Measurements from ENCODE around the gene SREBF1. TPM values are rescaled to one million over a fixed set of nuclear protein-coding genes. Genes with fewer than 3 reads are reported as not detected.
A peak's percentile ranks its signal among the peaks of the same experiment; 100 is the strongest.

The SREBF1 gene
- total RNA-seq, 1 experiment from 2014 or later: 298 TPM

GRCh38 chr17:17816831-17817551 lies 19.8 kb downstream of the SREBF1 start:
- no peaks in the 10 kb centered on the region for H3K9me2 ChIP-seq (ENCODE audit: insufficient read depth)
- H3K9me3 ChIP-seq (ENCODE audit: control insufficient read depth in 1 of 2, insufficient read depth in 1 of 2, low read depth in 1 of 2, low read length in 2 of 2): no peaks in the 10 kb centered on the region
- no peak overlapping the region for H2AFZ ChIP-seq (ENCODE audit: low read depth, low read length, poor library complexity, severe bottlenecking)
- ChIA-PET RAD21 (ENCODE audit: low non-redundant PET in 1 of 2, low total read pairs in 2 of 2, uncharacterized antibody in 2 of 2, unreplicated experiment in 2 of 2) (no interaction called here), CTCF (no interaction called here), POLR2A (no interaction called here)
- no peak for TF ChIP-seq POLR2AphosphoS5 (IDR thresholded peaks at IDR 0.05; ENCODE audit: low read depth, low read length)
- TF ChIP-seq, protein P1, sequence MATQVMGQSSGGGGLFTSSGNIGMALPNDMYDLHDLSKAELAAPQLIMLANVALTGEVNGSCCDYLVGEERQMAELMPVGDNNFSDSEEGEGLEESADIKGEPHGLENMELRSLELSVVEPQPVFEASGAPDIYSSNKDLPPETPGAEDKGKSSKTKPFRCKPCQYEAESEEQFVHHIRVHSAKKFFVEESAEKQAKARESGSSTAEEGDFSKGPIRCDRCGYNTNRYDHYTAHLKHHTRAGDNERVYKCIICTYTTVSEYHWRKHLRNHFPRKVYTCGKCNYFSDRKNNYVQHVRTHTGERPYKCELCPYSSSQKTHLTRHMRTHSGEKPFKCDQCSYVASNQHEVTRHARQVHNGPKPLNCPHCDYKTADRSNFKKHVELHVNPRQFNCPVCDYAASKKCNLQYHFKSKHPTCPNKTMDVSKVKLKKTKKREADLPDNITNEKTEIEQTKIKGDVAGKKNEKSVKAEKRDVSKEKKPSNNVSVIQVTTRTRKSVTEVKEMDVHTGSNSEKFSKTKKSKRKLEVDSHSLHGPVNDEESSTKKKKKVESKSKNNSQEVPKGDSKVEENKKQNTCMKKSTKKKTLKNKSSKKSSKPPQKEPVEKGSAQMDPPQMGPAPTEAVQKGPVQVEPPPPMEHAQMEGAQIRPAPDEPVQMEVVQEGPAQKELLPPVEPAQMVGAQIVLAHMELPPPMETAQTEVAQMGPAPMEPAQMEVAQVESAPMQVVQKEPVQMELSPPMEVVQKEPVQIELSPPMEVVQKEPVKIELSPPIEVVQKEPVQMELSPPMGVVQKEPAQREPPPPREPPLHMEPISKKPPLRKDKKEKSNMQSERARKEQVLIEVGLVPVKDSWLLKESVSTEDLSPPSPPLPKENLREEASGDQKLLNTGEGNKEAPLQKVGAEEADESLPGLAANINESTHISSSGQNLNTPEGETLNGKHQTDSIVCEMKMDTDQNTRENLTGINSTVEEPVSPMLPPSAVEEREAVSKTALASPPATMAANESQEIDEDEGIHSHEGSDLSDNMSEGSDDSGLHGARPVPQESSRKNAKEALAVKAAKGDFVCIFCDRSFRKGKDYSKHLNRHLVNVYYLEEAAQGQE (IDR thresholded peaks at IDR 0.05; ENCODE audit: low read depth): no peak
- no peak for TF ChIP-seq SP1 (IDR thresholded peaks at IDR 0.05; ENCODE audit: low read depth)
- TF ChIP-seq, protein P2, sequence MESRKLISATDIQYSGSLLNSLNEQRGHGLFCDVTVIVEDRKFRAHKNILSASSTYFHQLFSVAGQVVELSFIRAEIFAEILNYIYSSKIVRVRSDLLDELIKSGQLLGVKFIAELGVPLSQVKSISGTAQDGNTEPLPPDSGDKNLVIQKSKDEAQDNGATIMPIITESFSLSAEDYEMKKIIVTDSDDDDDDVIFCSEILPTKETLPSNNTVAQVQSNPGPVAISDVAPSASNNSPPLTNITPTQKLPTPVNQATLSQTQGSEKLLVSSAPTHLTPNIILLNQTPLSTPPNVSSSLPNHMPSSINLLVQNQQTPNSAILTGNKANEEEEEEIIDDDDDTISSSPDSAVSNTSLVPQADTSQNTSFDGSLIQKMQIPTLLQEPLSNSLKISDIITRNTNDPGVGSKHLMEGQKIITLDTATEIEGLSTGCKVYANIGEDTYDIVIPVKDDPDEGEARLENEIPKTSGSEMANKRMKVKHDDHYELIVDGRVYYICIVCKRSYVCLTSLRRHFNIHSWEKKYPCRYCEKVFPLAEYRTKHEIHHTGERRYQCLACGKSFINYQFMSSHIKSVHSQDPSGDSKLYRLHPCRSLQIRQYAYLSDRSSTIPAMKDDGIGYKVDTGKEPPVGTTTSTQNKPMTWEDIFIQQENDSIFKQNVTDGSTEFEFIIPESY (IDR thresholded peaks at IDR 0.05; ENCODE audit: extremely low read depth, insufficient replicate concordance, low read length): no peak
- TF ChIP-seq YY1 (IDR thresholded peaks at IDR 0.05; ENCODE audit: extremely low read depth, insufficient replicate concordance, low read depth, low read length): no peak
- TF ChIP-seq ZNF274 (IDR thresholded peaks at IDR 0.05; ENCODE audit: low read depth, low read length): no peak
- no peak overlapping the region for H3K4me3 ChIP-seq (replicated peaks in 1 of 2; ENCODE audit: low read depth in 1 of 2, low read length in 2 of 2)
- no peaks in the 10 kb centered on the region; the same call in 1 of the 2 replicates for H4K20me1 ChIP-seq (ENCODE audit: insufficient read depth)
- ATAC-seq: no peak
- intact Hi-C loops (cut with micrococcal nuclease): no loop called here
- H3K36me3 ChIP-seq (ENCODE audit: control insufficient read depth in 1 of 2, insufficient read depth in 2 of 2, low read length in 2 of 2): peaks cover 30 to 77% of the 10 kb centered on the region in 2 experiments
- BruUV-seq (replicated peaks): no TSS peak
- DNase-seq (ENCODE audit: low read depth, low spot score): no peak
- H3K4me1 ChIP-seq (ENCODE audit: control insufficient read depth in 1 of 2, insufficient read depth in 2 of 2, low read length in 2 of 2): peaks cover 46% of the 10 kb centered on the region in 2 experiments
- H3K27ac ChIP-seq (ENCODE audit: low read depth, low read length): peak overlapping the region; percentile 41; the same call in 1 of the 2 replicates
- H3K27me3 ChIP-seq (ENCODE audit: insufficient read depth, low read length): no peaks in the 10 kb centered on the region
- H3K79me2 ChIP-seq (ENCODE audit: insufficient read depth, low read length): peaks cover 54% of the 10 kb centered on the region
- no peak overlapping the region for H3K4me2 ChIP-seq (ENCODE audit: low read length)
- H3K9ac ChIP-seq (ENCODE audit: low read length): no peak overlapping the region

Data from HCT116 (cell line).